ENCODE results near the gene ADAP1.

DNA sequence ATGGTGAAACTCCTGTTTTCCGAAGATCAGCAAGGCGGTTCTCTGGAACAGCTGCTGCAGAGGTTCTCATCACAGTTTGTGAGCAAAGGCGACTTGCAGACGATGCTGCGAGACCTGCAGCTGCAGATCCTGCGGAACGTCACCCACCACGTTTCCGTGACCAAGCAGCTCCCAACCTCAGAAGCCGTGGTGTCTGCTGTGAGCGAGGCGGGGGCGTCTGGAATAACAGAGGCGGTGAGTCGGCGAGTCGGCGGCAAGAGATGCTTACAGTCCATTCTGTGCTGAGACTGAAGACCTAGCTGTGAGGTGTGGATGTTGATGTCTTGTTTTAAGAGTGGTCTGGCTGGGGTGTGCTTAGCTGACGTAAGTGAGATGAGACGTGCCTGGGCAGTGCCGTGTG, 94.3 kb downstream of the ADAP1 start:
- TF ChIP-seq, protein P1, sequence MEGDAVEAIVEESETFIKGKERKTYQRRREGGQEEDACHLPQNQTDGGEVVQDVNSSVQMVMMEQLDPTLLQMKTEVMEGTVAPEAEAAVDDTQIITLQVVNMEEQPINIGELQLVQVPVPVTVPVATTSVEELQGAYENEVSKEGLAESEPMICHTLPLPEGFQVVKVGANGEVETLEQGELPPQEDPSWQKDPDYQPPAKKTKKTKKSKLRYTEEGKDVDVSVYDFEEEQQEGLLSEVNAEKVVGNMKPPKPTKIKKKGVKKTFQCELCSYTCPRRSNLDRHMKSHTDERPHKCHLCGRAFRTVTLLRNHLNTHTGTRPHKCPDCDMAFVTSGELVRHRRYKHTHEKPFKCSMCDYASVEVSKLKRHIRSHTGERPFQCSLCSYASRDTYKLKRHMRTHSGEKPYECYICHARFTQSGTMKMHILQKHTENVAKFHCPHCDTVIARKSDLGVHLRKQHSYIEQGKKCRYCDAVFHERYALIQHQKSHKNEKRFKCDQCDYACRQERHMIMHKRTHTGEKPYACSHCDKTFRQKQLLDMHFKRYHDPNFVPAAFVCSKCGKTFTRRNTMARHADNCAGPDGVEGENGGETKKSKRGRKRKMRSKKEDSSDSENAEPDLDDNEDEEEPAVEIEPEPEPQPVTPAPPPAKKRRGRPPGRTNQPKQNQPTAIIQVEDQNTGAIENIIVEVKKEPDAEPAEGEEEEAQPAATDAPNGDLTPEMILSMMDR (IDR thresholded peaks at IDR 0.05 in 2 of 3, conservative IDR thresholded peaks at IDR 0.05 in 1 of 3; ENCODE audit: borderline replicate concordance in 1 of 3, insufficient read depth in 1 of 3, low read depth in 2 of 3, low read length in 2 of 3) = no peak
- TF ChIP-seq CEBPB (IDR thresholded peaks at IDR 0.05; ENCODE audit: low read depth) = no peak
- no peak for TF ChIP-seq POLR2AphosphoS5 (IDR thresholded peaks at IDR 0.05; ENCODE audit: low read depth, low read length)
- TF ChIP-seq EZH2 (IDR thresholded peaks at IDR 0.05) = no peak
- no peak for TF ChIP-seq EZH2phosphoT487 (IDR thresholded peaks at IDR 0.05; ENCODE audit: borderline replicate concordance)
- TF ChIP-seq POLR2A (IDR thresholded peaks at IDR 0.05; ENCODE audit: borderline replicate concordance, extremely low read depth, insufficient read depth, insufficient read length) = no peak
